ENCODE results near the gene ACOX3.

The ACOX3 gene

DNA sequence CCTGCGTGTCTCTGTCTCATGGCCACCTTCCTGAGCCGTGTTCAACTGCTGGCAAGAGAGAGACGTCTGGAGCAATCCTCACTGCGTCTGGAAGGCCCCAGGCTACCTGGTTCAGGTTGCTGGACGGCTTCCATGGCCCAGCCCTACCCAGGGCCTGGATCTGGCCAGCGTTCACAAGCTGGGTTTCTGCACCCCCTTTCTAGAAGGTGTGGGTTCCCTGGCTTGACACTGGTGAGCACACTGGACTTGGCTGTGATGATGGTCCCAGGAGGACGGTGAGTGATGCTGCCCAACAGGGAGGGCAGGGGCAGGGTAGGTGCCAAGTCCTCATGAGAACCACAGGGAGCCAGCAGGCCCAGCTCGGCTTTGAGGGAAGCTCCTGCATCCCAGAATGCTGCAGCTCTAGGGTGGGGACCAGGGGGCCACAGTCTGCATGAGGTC, 107.6 kb downstream of the ACOX3 start:
- DNase-seq: no peak

DNA sequence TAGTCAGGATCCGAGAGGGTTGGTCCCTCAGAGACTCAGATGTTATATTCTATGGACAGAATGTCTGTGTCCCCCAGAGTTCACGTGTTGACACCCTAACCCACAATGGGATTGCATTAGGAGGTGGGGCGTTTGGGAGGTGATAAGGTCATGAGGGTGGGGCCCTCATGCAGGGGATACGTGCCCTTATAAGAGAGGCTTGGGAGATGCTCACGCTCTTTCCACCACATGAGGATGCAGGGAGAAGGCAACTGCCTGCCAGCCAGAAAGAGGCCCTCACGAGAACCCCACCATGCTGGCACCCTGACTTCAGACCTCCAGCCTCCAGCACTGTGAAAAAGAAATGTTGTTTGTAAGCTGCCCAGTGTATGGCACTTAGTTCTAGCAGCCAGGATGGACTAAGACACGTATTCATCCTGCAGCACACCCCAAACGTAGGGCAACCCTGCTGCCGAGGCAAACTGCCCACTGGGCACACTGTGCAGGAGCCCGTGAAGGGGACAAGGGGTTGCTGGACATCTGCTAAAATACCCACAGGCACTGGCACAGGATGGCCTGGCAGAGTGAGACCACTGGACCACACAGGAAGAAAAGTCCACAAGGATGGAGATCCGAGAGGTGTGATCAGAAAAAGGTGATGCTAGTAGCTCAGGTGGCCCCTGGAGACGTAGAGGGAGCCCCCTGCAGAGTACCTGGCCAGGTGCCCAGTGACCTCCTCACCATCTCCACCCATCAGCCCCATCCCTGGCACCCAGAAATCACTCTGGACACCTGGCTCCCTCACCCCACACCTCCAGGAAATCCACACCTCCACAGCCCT, 108.3 kb downstream of the ACOX3 start:
- DNase-seq: no peak

DNA sequence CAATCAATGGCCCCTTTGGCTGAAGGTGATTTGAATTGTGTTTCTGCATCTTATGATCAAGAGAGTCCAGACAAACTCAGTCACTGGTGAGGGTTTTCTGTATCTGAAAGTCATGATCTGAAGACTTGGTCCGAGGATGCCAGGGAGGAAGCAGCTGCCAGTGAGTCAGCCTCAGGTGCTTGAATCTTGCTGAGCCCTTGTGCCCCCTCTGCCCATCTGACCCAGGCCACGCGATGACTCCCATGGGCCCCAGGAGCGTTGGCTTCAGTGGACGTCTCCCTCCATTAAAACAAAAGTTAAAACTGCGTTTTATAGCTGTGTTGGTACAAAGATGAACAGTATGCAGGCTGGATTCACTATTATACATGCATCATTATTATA, 109.0 kb downstream of the ACOX3 start:
- DNase-seq: no peak

DNA sequence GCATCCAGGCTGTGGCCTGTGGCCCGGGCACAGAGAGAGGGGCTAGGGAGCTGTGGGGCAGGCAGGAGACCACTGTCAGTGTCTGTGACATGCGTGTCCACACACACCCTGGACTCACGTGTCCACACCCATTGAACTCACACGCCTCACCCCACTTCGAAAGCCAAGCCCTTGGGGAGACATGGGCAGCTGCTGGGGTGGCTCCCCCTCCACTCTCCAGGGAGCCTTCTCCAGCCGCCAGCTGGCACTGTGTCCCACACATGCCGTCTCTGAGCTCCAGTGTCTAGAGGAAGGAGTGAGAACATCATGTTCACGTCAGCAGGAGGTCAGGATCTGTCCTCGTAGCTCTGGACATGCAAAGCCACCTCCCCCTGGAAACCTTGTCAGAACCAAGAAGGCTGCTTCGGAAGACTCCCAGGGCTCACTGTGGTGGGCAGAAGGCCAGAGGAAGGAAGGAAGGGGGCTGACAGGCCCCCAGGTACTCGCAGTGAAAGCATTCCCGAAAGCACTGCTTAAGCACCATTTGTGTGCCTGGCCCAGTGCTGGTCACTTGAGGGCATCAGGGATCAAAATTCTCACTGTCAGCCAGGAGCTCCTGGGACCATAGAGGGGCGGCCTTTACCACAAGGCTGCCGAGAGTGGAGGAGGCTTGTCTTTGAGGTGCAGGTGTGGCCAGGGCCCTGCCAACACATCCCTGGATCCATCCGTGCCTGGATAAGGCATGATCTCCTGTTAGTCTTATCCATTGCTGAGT, 109.5 kb downstream of the ACOX3 start:
- DNase-seq: no peak

DNA sequence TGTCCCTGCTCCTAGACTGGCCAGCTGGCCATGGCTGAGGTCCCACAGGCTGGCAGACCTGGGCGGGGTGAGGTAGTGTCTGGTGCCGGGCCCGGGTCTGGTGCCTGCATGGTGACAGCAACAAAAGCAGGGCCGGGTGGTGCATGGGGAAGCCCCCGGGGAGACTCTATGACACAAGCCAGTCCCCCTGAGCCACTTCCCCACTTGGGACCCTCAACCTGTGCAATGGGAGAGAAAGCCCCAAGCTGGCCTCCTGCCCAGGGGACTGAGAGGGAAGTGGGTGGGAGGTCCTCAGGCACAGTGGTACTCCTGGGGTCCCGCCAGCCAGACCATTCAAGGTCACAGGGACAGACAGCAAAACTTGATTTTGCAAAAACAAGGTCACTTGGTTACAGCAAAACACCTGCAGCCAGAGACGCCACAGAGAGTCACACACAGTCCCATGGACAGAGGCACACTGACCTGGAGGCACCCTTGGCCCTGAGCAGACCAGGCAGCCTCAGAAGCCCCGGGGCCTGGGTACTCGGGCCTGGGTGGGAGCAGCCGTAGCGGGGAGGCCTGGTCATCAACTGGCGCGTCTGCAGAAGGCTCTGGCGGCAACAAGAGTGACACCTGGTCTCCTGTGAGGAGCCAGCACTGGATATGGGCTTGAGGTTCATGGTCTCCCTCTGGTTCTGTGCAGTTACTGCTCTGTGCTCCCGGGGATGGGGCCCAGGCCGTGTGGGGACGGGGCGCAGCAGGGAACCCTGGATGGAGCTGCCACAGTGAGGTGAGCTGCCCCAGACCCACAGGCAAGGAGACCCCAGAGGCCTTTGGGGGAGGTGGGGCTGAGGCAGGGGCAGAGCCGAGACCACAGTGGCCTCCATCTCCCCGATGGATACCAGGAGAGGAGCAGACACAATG, 110.4 kb downstream of the ACOX3 start:
- no peak for DNase-seq

DNA sequence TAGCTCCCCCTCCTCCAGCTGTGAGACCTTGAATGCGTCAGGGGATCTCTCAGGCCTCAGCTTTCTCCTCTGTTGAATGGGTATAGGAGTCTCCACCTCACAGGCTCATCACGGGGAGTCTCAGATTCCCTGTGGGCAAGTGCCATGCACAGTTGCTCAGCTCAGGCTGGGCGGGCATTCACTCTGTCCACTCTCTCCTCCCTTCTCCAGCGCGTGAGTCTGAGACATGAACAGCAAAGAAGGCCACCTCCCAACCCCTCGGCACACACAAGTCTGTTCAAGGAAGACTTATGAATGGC, 111.0 kb downstream of the ACOX3 start:
- no peak for DNase-seq

DNA sequence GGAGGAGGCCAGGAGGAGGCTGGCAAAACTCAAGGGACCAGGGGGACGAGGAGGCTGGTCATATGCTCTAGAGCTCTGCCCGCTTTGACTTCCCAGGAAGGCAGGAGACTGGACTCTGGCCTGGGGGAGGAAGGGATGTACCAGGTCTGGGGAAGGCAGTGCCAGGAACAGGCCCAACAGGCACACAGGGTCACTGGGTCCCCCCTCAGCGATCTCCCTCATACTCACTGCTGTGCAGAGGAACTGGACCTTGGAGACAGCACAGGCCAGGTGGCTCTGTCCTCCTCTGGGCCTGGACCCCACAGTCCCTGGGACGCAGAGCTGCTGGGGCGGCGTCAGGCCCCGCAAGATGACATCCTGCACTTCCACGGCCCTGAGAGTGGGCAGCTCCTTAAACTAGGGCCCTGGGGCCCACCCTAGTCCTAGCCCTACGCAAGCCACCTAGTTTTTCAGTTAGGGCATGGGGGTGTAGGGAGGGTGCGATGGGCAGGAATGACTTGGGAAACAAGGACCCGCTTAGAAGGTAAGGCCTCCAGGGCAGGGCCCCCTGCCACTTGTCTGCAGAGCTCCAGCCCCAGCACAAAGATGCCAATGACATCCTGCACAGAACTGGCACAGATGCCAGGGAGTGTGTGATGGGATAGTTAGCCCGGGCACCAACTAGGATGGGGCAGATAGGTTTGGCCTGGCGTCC, 111.5 kb downstream of the ACOX3 start:
- no peak for DNase-seq

DNA sequence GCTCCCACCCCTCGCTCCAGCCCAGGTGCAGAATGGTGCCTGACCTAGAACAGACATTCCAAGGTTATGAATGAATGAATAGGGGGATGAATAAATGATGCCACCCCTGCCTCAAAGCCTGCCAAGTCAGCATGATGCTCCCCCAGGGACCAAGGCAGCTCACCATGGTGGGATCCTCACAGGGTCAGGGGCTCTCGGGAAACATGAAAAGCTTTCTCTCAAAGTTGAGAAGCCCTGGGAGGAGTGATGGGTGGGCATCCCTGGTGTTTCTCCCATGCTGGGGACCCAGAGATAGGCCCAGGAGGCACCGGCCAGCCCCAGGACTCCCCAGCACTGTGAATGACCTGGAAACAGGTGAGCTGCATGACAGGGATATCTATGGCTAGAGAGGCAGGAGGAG, 112.1 kb downstream of the ACOX3 start:
- DNase-seq: no peak

DNA sequence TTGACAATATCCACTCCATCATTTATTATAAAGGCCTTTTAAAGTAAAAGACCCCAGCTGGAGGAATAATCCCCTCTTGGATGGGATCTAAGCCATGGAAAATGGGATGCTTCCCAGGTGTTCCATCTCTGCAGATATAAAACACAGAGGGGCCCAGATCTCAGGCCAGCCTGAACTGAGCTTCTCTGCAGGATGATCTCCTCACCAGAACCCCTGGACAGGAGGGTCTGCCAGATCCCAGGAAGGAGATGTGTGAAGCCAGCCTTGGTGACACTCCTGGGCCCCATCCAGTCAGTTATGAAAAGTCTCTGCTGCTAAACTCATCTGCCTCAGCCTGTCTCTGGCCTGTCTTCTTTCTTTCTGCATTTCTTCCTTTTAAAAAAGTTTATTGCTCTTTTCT, 114.3 kb downstream of the ACOX3 start:
- DNase-seq: no peak

DNA sequence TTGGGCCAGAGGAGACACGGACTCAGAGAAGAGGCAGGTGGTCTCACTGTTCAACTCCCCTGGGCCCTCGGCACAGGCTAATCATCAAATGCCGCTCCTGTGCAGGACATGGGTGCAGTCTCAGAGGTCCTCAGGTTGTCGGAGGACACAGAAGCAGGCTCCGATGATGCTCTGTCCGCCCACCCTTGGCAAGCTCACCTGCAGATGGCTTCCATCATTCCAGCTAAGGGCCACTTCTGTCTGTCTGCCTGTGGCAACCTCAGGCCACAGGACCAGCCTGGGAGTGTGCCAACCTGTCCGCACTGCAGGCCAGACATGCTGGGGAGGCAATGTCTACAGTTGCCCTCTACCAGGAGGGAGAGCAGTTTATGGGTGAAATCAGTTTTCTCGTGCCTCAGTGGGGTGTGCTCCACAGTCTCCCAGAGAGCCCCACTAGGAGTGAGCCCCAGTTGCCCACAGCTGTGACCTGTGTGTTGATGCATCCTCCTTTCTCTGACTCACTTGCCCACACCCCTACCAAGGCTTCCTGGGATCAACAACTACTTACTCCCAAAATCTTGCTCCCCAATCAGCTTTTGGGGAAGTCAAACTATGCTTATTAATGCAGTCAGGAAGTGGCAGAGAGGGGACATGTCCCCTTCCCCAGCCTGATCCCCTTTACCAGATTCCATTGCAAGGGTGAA, 115.1 kb downstream of the ACOX3 start:
- no peak for DNase-seq

DNA sequence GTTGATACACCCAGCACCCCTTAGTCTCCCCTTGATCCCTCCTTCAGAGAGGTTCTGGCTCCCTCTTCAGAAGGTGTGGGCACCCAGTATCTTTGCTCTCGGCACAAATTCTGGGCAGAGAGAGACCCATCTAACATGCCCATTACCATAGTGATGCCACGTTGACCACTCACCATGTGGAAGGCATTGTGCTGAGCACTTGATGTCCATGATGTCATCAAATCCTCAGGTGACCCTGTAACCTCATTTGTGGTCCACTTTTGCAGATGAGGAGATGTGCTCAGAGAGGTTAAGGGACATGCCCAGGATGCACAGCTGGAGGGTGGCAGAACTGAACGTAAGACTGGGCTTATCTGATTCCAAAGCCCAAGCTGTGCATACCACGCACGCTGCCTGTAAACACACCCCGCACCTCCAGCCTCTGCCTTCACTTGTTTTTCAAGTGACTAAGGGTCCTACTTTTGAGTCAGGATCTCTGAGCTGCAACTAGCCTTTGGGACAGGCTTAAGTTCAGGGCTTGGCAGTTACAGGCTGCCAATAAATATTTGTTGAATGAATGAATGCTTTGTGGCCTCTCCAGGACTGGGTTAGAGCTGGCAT, 115.8 kb downstream of the ACOX3 start:
- no peak for DNase-seq

DNA sequence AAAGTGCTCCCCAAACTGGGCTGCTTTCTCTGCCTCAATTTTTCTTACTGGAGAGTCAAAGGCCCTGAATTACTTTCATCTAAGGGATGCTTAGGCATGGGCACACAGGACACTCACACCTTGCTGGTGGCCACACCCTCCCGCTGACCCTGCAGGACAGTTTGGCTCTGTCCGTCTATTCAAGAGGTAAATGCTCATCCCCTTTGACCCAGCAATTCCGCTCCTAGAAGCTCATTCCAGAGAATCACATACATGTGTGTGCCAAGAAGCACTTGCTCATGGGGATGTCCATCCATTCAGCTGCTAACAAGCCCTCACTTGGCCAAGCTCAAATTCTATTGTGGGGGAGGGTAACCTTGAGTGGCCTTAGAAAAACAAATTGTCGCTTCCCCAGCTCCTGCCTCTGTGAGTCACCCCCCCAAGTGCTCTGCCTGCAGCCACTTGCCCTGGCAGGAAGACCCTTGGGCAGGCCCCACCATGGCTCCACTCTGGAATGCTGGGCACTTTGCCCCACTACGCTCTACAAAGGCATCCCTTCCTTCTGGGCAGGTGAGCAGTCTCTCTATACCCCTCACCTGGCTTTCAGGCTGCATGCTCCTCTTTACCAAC, 116.5 kb downstream of the ACOX3 start:
- no peak for DNase-seq

DNA sequence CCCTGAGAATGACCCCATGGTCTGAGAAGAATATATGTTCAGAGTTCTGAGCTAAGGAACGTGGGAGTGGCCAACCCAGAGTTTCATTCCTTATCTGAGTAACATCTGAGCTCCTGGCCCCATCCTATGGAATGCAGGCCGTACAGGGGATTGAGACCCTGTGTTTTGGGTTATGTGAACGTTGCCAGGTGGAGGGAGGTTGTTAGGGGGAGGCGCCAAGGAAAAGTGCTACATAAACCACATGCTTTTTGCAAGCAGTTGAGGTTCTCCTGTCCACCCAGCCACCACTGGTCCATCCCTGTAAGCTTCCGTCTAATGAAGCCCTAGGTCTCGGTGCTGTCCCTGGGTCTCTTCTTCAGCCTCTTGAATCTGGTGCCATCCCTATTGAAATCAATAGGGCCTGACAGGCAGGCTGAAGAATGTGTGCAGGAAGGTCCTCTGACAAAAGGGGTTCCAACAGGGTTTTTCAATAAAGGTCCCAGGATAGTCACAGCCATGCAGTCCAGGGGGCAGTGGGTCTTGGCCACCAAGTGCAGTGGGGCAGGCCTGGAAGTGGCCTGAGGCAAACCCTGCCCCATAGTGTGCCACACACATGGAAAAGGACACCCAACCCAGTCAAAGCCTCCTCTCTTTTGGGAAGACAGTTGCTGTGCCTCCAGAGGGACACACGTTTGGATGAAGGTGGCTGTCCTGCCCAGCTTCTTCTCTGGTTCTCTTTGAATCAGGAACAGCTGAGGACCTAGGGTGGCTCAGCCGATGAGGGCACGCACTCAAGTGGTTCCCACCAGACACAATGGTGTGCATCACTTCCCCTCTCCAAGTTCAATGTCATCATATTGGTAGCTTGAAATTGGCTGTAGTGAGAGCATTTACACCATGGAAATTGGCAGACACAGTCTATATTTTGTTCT, 117.5 kb downstream of the ACOX3 start:
- DNase-seq: no peak

DNA sequence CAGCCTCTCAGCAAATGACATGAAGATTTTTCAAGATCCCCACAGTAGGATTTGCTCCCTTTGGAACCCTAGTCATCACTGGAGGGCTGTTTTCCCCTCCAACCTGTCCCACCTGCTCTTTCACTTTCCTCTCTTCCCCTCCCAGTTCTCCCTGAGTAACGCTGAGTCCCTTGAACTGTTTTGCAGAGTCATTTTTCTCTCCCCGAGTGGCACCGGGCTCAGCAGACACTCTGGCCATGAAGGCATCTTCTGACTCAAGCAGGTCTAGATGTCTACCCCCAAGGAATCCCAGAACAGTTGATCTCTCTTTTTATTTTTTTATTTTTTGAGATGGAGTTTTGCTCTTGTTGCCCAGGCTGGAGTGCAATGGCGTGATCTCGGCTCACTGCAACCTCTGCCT, 118.8 kb downstream of the ACOX3 start:
- DNase-seq: no peak

DNA sequence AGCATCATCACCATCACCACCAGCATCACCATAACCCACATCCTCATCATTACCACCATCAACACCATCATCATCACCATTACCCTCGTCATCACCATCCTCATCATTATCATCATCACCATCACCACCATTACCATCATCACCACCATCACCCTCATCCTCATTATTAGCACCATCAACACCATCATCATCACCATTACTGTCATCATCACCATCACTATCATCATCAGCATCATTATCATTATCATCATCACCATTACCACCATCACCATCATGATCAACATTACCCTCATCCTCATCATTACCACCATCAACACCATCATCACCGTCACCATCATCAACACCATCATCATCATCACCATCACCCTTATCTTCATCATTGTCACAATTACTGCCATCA, 119.3 kb downstream of the ACOX3 start:
- no peak for DNase-seq

DNA sequence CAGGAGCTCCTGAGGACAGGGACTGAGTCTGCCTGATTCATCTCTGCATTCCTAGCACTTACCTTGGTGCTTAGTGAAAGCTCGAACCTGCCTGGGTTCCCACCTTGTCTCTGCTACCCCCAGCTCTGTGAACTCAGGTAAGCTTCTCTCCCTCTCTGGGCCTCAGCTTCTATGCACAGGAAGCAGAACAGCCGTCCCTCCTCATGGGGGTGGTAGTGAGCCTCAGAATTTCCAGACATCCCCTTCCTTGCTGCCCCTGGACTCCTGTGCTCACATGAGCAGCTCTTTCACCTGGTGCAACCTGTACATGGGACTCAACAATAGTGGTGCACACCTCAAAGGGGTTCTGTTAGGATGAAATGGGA, 120.2 kb downstream of the ACOX3 start:
- no peak for DNase-seq

DNA sequence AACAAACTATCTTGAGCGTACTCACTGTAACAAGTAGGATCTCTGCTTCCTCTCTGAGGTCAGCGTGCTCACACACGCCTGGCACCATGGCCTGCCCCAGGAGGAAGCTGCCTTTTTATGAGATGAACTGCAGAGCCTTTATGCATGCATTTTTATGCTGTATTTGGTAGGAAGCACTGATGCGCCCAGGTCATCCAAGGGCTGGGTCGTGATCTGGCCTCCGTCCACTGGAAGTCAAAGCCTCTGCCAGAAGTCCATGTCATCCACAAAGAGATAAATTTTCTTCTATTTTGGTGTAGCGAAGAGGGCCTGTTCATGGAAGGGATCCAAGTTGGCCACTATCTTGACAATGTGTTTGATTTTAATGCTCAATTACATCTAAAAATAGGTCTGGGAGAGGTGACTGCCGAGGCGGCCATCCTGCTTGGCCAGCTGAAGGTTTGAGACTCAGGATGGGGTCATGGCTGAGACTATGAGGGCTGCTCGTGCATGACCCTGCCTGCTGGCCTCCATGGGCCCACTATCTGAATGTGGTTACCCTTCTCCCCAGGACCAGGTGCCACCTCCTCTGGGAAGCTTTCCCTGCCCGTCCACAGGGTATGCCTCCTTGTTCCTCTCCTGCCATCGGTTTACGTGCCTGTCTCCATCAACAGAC, 120.7 kb downstream of the ACOX3 start:
- DNase-seq: no peak

DNA sequence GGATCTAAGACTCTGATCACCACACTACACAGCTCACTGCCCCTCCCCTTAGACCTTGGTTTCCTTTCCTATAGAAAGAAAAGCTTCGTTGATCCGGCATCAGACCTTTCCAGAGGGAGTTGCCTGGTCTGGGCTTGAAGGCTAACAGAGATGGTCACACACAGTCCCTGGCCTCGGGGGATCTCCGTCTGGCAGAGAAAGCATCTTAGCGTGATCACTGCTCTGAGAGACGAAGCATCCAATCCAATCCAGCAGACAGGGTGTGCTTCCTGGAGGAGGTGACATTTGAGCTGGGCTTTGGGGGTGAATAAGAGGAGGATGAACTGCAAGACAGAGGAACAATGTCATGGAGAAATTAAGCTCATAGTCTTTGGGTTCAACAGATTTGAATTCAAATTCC, 121.5 kb downstream of the ACOX3 start:
- no peak for DNase-seq

DNA sequence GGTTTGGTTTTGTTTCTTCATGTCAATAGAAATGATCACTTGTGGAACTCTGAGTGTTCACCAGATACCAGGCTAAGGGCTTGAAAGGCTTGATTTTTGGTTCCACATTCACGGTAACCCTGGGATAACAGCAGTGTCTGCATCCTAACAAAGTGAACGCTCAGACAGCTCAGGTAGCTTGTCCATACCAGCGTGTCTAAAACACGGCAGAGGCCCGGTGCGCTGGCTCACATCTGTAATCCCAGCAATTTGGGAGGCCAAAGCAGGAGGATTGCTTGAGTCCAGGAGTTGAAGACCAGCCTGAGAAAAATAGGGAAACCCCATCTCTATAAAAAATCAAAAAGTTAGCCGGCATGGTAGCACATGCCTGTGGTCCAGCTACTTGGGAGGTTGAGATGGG, 122.0 kb downstream of the ACOX3 start:
- DNase-seq: no peak

DNA sequence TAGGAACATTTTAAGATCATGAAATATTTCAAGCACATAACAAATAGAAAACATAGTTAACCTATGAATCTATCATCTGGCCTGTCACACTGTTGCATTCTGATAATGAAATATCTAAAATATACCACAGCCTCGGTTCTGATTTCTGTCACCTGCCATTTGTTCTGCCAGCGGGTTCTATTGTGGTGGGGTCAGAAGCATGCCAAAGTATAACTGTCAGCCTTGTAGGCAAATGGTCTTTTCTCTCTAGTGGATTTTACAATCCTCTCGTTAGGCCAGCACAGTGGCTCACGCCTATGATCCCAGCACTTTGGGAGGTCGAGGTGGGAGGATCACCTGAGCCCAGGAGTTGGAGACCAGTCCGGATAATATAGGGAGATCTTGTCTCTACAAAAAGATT, 123.0 kb downstream of the ACOX3 start:
- no peak for DNase-seq

All from NCI-H146 (cell line).